ENCODE data around the gene PDE4D.

Gene PDE4D

GRCh38 chr5:59560553-59560952 lies 333.0 kb downstream of the PDE4D start:
- no peak for DNase-seq (ENCODE audit: low read depth in 2 of 3, low spot score in 1 of 3)

- no peak for DNase-seq (ENCODE audit: low read depth in 2 of 3, low spot score in 1 of 3)
These were observed 333.7 kb downstream of the PDE4D start for GRCh38 chr5:59559847-59560246.

DNA sequence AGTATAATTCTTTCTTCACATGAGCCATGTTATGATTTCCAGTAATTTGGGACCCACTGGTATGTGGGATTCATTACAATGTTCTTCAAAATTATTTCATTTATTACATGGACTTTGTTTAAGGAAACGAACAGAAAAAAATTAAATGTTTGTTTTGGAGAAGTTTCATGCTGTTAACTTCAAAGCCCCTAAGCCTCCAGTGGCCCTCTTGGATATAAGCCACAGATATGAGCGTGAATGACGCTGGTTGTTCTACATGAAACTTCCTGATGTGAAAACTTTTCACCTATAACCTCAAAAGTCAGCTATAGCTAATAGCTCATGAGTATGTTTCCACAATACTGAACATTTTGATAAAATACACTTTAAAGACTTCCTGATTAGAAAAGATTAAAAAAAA lies 334.2 kb downstream of the PDE4D start:
- no peak for DNase-seq (ENCODE audit: low read depth in 2 of 3, low spot score in 1 of 3)

DNA sequence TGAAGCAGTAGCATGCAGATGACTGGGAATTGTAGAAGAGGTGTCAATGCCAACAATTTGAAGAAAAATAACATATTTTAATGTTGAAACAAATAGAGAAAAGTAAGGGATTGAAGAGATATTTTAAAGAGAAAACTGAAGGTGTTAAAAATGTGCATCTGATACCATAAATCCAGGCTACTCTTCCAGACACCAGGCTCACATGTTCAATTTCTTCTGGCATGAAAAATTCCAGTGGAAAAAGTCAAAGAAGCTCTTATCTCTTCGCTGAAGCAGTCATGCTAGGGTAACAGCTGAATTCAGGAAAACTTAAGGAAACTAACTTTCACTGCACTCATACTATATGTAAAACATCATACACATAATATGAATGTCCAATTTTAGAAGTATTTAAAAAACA lies 335.0 kb downstream of the PDE4D start:
- DNase-seq (ENCODE audit: low read depth in 2 of 3, low spot score in 1 of 3), result no peak

DNA sequence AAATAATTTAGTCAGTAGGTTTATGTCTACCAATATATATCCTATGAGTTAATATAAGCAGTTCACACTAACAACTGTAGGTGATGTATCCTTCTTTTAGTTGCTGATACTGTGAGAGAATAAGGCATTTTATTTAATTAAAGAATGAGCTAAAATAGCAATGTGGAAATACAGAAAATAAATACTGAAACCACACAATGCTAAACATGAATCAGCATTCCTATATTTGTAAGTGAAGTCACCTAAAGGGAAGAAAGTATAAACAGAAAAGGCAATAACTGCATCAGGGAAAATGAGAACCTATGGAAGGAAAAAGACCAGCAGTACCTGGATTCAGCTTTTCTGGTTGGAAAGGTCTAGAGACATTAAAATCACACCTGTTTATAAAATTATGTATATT lies 336.0 kb downstream of the PDE4D start:
- no peak for DNase-seq (ENCODE audit: low read depth in 2 of 3, low spot score in 1 of 3)

DNA sequence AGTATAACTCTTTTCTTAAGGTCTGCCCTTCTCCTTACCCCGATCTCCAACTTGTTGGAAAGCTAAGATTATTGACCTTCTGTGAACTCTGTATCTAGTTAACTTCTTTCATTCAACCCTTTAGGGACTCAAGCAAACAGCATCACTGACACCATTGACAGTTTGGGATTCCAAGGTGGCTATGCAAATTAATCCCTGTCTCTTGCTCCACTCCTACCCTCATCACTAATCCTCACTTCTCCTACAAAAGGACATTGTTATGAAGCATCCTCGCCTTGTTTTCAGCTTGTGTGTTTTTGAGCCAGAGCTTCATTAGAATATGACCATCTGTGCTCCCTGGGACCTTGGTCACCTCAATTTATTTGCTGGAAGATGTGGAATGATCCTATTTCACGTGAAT lies 337.9 kb downstream of the PDE4D start:
- DNase-seq (ENCODE audit: low read depth in 2 of 3, low spot score in 1 of 3), result no peak

GRCh38 chr5:59554501-59554900 lies 339.0 kb downstream of the PDE4D start:
- no peak for DNase-seq (ENCODE audit: low read depth in 2 of 3, low spot score in 1 of 3)

DNA sequence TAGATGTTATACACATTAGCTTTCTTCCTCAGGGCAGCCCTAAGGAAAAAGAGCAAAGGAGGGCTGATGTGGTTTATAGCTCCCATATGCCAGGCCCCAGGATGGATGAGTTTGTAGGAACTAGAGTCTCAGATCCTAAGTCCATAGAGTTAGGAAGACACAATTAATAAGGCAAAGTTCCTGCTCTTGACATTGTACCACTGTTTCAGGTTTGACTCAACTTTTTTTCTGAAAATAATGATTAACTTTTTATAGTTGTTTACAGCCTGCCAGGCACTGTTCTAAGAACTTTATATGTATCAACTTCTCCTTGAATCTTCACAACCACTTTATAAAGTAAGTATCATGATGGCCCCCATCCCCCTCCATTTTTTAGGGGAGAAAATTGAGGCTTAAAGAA lies 339.5 kb downstream of the PDE4D start:
- DNase-seq (ENCODE audit: low read depth in 2 of 3, low spot score in 1 of 3), result no peak

DNA sequence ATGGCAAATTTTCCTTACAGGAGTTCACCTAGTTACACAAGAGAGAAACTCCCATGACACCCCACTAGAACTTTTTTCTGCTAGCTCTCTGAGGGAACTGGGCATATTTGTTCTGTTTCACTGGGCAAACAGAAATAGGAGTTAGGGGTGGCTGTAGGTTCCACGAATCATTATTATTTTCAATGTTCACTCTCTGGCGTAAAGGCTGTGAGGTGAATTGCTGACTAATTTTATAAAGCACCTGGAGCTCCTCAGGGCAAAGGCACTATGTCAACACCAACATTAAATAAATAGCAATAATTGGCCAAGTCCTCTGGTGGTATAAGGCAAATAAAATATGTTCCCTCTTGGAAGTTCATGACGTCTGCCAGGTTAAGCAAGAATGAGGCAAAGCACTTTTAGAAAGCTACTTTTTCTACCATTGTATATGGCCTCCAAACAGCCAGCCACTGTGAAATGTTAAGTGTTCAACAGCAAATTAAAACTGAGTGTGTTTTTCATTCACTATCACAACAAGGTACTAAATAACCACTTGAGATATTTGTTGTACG lies 344.6 kb downstream of the PDE4D start:
- DNase-seq (ENCODE audit: low read depth in 2 of 3, low spot score in 1 of 3), result no peak

DNA sequence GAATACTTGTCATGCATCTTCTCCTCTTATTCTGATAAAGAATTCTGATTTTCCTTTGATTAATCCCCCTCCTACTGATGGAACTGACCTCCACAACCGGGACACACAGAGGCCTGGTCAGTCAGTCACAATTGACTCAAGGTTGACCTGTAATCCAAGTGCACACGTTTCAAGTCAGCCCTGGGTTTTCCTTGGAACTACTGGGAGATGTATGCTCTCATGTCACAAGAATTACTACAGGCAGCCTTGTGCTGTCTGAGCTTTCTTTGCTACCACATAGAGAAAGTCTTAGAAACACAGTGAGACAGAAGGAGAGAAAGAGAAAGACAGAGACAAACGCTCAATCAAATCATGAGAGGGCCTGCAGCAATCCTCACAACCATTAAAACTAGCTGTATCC lies 345.8 kb downstream of the PDE4D start:
- no peak for DNase-seq (ENCODE audit: low read depth in 2 of 3, low spot score in 1 of 3)

- no peak for DNase-seq (ENCODE audit: low read depth in 2 of 3, low spot score in 1 of 3)
These were observed 349.0 kb downstream of the PDE4D start for GRCh38 chr5:59544573-59544972.

- no peak for DNase-seq (ENCODE audit: low read depth in 2 of 3, low spot score in 1 of 3)
These were observed 349.6 kb downstream of the PDE4D start for GRCh38 chr5:59543821-59544442.

- DNase-seq (ENCODE audit: low read depth in 2 of 3, low spot score in 1 of 3), result no peak
These were observed 350.4 kb downstream of the PDE4D start for GRCh38 chr5:59542851-59543820.

GRCh38 chr5:59542306-59542705 lies 351.2 kb downstream of the PDE4D start:
- no peak for DNase-seq (ENCODE audit: low read depth in 2 of 3, low spot score in 1 of 3)

GRCh38 chr5:59540366-59540765 lies 353.2 kb downstream of the PDE4D start:
- DNase-seq (ENCODE audit: low read depth in 2 of 3, low spot score in 1 of 3), result no peak

- DNase-seq (ENCODE audit: low read depth in 2 of 3, low spot score in 1 of 3), result no peak
These were observed 354.8 kb downstream of the PDE4D start for GRCh38 chr5:59538750-59539121.

DNA sequence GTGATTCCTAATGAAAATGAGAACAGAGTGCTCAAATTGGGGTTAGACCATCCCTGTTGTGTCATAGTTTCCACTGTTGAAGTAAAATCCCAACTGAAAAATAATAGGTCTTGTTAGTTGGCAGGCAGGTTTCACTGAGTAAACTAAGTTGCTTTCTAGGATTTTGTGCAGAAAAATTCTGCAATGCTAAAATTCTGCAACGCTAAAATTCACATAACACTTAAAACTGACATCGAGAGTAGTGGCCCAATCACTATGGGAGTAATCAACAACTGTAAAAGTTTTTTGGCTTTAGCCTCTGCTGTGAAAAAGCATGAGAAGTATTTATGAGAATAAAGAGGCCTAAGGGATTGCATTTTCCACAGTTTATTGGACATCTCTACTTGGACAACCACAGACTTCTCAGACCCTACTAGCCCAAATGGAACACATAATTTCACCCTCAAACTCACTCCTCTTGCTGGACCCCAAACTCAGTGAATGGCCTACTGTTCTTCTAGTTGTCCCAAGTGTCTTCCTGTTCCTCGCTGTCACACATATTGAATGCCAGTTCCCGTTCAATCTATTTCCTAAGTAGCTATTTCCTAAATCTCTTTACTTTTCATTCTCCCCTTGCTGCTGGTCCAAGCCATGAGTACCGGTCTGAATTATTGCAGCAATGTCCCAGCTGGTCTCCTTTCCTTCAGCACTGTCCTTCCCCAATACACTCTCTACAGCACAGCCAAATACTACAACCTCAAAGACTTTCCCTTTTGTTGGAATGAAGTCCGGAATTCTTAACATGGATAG lies 355.4 kb downstream of the PDE4D start:
- no peak for DNase-seq (ENCODE audit: low read depth in 2 of 3, low spot score in 1 of 3)

- no peak for DNase-seq (ENCODE audit: low read depth in 2 of 3, low spot score in 1 of 3)
These were observed 356.7 kb downstream of the PDE4D start for GRCh38 chr5:59536875-59537274.

- DNase-seq (ENCODE audit: low read depth in 2 of 3, low spot score in 1 of 3), result no peak
These were observed 358.0 kb downstream of the PDE4D start for GRCh38 chr5:59535561-59535960.

DNA sequence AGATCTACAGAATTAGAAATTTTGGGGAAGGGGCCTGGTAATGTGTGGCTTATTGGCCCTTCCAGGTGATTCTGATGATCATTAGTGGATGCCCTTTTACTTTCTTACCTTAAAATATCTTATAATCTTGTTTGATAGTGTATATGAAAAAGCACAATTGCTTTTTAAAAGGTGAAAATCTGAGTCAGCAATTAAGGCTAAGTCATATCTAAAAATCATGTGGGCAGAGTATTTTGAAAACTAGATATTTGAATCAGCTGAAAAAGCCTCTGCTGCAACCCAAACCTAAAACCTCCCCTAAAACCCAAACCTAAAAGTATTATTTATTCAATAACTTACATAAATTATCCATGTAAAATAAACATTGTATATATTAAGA lies 359.8 kb downstream of the PDE4D start:
- no peak for DNase-seq (ENCODE audit: low read depth in 2 of 3, low spot score in 1 of 3)

GRCh38 chr5:59532979-59533729 lies 360.4 kb downstream of the PDE4D start:
- no peak for DNase-seq (ENCODE audit: low read depth in 2 of 3, low spot score in 1 of 3)

Measured in stimulated activated CD4-positive, alpha-beta T cell treated with anti-CD3 and anti-CD28 coated beads, Interleukin-12 subunit alpha, Interleukin-12 subunit beta, amount 100 ng/mL, for 48 hours (primary cell).